GM18907 (cell line): ENCODE data around the gene S100A9.
"Not testable (repeated sequence)": the region's sequence is repeated elsewhere in the genome, so short reads cannot be mapped to it uniquely, and the experiment has no call there.

Experiments
- ATAC-seq: cut with Tn5 transposase; IDR thresholded peaks from one replicate; pipeline ENCODE4 v1.9.1; 2021; ENCODE audit warnings: mild to moderate bottlenecking, moderate library complexity; ENCODE audit not compliant: unreplicated experiment

Gene S100A9

GRCh38 chr1:153357853-153358690, at the start of gene S100A9:
TSS of gene S100A9 (plus strand) at chr1:153357854. CDS start at chr1:153358284, 430 bp downstream.
- ATAC-seq = no peak

- no peak for ATAC-seq
These were observed 49.1 kb upstream of the S100A9 start for GRCh38 chr1:153308540-153308939.

- ATAC-seq = no peak
These were observed 48.2 kb upstream of the S100A9 start for GRCh38 chr1:153309441-153309840.

- no peak for ATAC-seq
These were observed 47.1 kb upstream of the S100A9 start for GRCh38 chr1:153310526-153310925.

GRCh38 chr1:153312570-153313186, 45.0 kb upstream of the S100A9 start, which contains the start of gene PGLYRP3:
TSS of gene PGLYRP3 (minus strand) at chr1:153312952. CDS start at chr1:153310665, 2,287 bp downstream.
- ATAC-seq = no peak

GRCh38 chr1:153313288-153313687, 44.4 kb upstream of the S100A9 start:
- no peak for ATAC-seq

GRCh38 chr1:153314388-153314787, 43.3 kb upstream of the S100A9 start:
- ATAC-seq = not testable (repeated sequence)

- not testable (repeated sequence) for ATAC-seq
These were observed 41.6 kb upstream of the S100A9 start for GRCh38 chr1:153316013-153316412.

- ATAC-seq = not testable (repeated sequence)
These were observed 39.5 kb upstream of the S100A9 start for GRCh38 chr1:153318145-153318544.

- ATAC-seq = no peak
These were observed 35.1 kb upstream of the S100A9 start for GRCh38 chr1:153322568-153322967.

- no peak for ATAC-seq
These were observed 32.7 kb upstream of the S100A9 start for GRCh38 chr1:153324912-153325311.

- no peak for ATAC-seq
These were observed 23.8 kb upstream of the S100A9 start for GRCh38 chr1:153333902-153334301.

- ATAC-seq = no peak
These were observed 21.0 kb upstream of the S100A9 start for GRCh38 chr1:153336650-153337049.

- ATAC-seq = no peak
These were observed 19.4 kb upstream of the S100A9 start for GRCh38 chr1:153337980-153338853.

- no peak for ATAC-seq
These were observed 17.9 kb upstream of the S100A9 start for GRCh38 chr1:153339802-153340201.

- ATAC-seq = no peak
These were observed 17.3 kb upstream of the S100A9 start for GRCh38 chr1:153340356-153340755.

GRCh38 chr1:153341431-153341934, 16.2 kb upstream of the S100A9 start:
- ATAC-seq = no peak

GRCh38 chr1:153342178-153342577, 15.5 kb upstream of the S100A9 start:
- no peak for ATAC-seq

GRCh38 chr1:153343040-153343681, 14.5 kb upstream of the S100A9 start:
- ATAC-seq = no peak
